Bronchial epithelial cell (primary cell): Measurements from ENCODE around the gene KLHL36. TPM values are rescaled to one million over a fixed set of nuclear protein-coding genes. Genes with fewer than 3 reads are reported as not detected.

ENCODE experiments used
- DNase-seq: peaks from one replicate; pipeline ENCODE4 v3.0.0-alpha.2; 2010; ENCODE audit warnings: low read depth
- FAIRE-seq: peaks from 2 replicates; lab custom pipeline; 2011; peaks lifted over from hg19 to GRCh38; lab: Jason Lieb, UNC
- H3K27me3 ChIP-seq: 2 replicates; pipeline ENCODE4 v1.5.1; 2011; ENCODE audit warnings: low read length; ENCODE audit not compliant: control insufficient read depth, insufficient read depth
- H3K36me3 ChIP-seq: 2 replicates; pipeline ENCODE4 v1.5.1; 2011; ENCODE audit warnings: low read length; ENCODE audit not compliant: control insufficient read depth, insufficient read depth
- H3K4me3 ChIP-seq: 2 replicates; pipeline ENCODE4 v1.5.1; 2011; ENCODE audit warnings: mild to moderate bottlenecking, low read depth, low read length, control low read depth
- CTCF ChIP-seq: IDR thresholded peaks from 2 replicates; pipeline ENCODE4 v1.5.1; 2011; ENCODE audit warnings: mild to moderate bottlenecking, moderate library complexity, low read length, control low read depth, inconsistent platforms; ENCODE audit not compliant: insufficient read depth, severe bottlenecking
- total RNA-seq: library from RNA; depleted of rRNA; stranded (reverse); fragments of >200 nt; gene quantifications from 2 replicates; pipeline ENCODE4 v1.2.1, GENCODE V29; 2014

KLHL36 gene
- total RNA-seq, 1 donor from 2014 or later: 78.7 TPM

- H3K4me3 ChIP-seq: no peak overlapping the region
- H3K36me3 ChIP-seq: peaks cover 33% of the 10 kb centered on the region
- FAIRE-seq (no peak), DNase-seq (no peak)
- no peaks in the 10 kb centered on the region for H3K27me3 ChIP-seq
- TF ChIP-seq CTCF: no peak
Observed at GRCh38 chr16:84657229-84657837, 9.0 kb downstream of the KLHL36 start.

- DNase-seq: no peak
- H3K4me3 ChIP-seq: no peak overlapping the region
- no peak for TF ChIP-seq CTCF
- H3K36me3 ChIP-seq: peaks cover 41% of the 10 kb centered on the region
- H3K27me3 ChIP-seq: no peaks in the 10 kb centered on the region
- FAIRE-seq: no peak
Observed at GRCh38 chr16:84658690-84659089, 10.4 kb downstream of the KLHL36 start.

- H3K36me3 ChIP-seq: peaks cover 42% of the 10 kb centered on the region
- TF ChIP-seq CTCF: no peak
- no peak for FAIRE-seq
Observed at GRCh38 chr16:84659656-84660300, 11.5 kb downstream of the KLHL36 start.

GRCh38 chr16:84660973-84661372, 12.7 kb downstream of the KLHL36 start:
- FAIRE-seq (no peak), DNase-seq (no peak)
- Histone ChIP-seq H3K36me3 (peaks cover 45% of the 10 kb centered on the region), H3K4me3 (no peak overlapping the region), H3K27me3 (no peaks in the 10 kb centered on the region)
- no peak for TF ChIP-seq CTCF

More at GRCh38 chr16:84659656-84660300, 11.5 kb downstream of the KLHL36 start:
- Histone ChIP-seq H3K4me3 (no peak overlapping the region), H3K27me3 (no peaks in the 10 kb centered on the region)
- DNase-seq: no peak

GRCh38 chr16:84661418-84662060, 13.2 kb downstream of the KLHL36 start:
- no peaks in the 10 kb centered on the region for H3K27me3 ChIP-seq
- FAIRE-seq (no peak), DNase-seq (no peak)
- TF ChIP-seq CTCF: no peak
- H3K36me3 ChIP-seq: peaks cover 45% of the 10 kb centered on the region
- H3K4me3 ChIP-seq: no peak overlapping the region
